ENCODE results near the gene SLC25A11.

The SLC25A11 gene

GRCh38 chr17:4960279-4960922, 20.6 kb upstream of the SLC25A11 start:
- peaks cover 17% of the 10 kb centered on the region for H3K36me3 ChIP-seq (ENCODE audit: insufficient read depth, low read depth, low read length)
- H3K9ac ChIP-seq (ENCODE audit: low read depth, low read length): no peak overlapping the region
- H3K27me3 ChIP-seq (ENCODE audit: insufficient read depth, low read length): no peaks in the 10 kb centered on the region
- H3K4me3 ChIP-seq (ENCODE audit: low read length): no peak overlapping the region
- H3K27ac ChIP-seq (ENCODE audit: low read length): no peak overlapping the region
- H3K9me3 ChIP-seq (ENCODE audit: insufficient read depth, low read depth, low read length): no peaks in the 10 kb centered on the region
- peaks cover 9% of the 10 kb centered on the region; the same call in 1 of the 2 replicates for H3K4me1 ChIP-seq (ENCODE audit: insufficient read depth, low read length)

GRCh38 chr17:4959261-4959965, 19.6 kb upstream of the SLC25A11 start:
- H3K4me1 ChIP-seq (ENCODE audit: insufficient read depth, low read length): peaks cover 9% of the 10 kb centered on the region; the same call in 1 of the 2 replicates
- H3K36me3 ChIP-seq (ENCODE audit: insufficient read depth, low read depth, low read length): peaks cover 14% of the 10 kb centered on the region; the same call in 1 of the 2 replicates
- H3K9me3 ChIP-seq (ENCODE audit: insufficient read depth, low read depth, low read length): no peaks in the 10 kb centered on the region
- H3K4me3 ChIP-seq (ENCODE audit: low read length): no peak overlapping the region
- H3K9ac ChIP-seq (ENCODE audit: low read depth, low read length): no peak overlapping the region
- no peaks in the 10 kb centered on the region for H3K27me3 ChIP-seq (ENCODE audit: insufficient read depth, low read length)
- no peak overlapping the region for H3K27ac ChIP-seq (ENCODE audit: low read length)

GRCh38 chr17:4958102-4958501, 18.3 kb upstream of the SLC25A11 start:
- peaks cover 9% of the 10 kb centered on the region; the same call in 1 of the 2 replicates for H3K4me1 ChIP-seq (ENCODE audit: insufficient read depth, low read length)
- H3K27ac ChIP-seq (ENCODE audit: low read length): no peak overlapping the region
- no peak overlapping the region for H3K4me3 ChIP-seq (ENCODE audit: low read length)
- no peak overlapping the region for H3K9ac ChIP-seq (ENCODE audit: low read depth, low read length)
- H3K9me3 ChIP-seq (ENCODE audit: insufficient read depth, low read depth, low read length): no peaks in the 10 kb centered on the region
- peaks cover 14% of the 10 kb centered on the region; the same call in 1 of the 2 replicates for H3K36me3 ChIP-seq (ENCODE audit: insufficient read depth, low read depth, low read length)
- no peaks in the 10 kb centered on the region for H3K27me3 ChIP-seq (ENCODE audit: insufficient read depth, low read length)

GRCh38 chr17:4956493-4957061, 16.7 kb upstream of the SLC25A11 start:
- Histone ChIP-seq H3K9me3 (ENCODE audit: insufficient read depth, low read depth, low read length) (no peaks in the 10 kb centered on the region), H3K27me3 (ENCODE audit: insufficient read depth, low read length) (no peaks in the 10 kb centered on the region), H3K9ac (ENCODE audit: low read depth, low read length) (no peak overlapping the region), H3K27ac (ENCODE audit: low read length) (no peak overlapping the region), H3K36me3 (ENCODE audit: insufficient read depth, low read depth, low read length) (peaks cover 14% of the 10 kb centered on the region; the same call in 1 of the 2 replicates), H3K4me3 (ENCODE audit: low read length) (no peak overlapping the region), H3K4me1 (ENCODE audit: insufficient read depth, low read length) (peaks cover 12% of the 10 kb centered on the region; the same call in 1 of the 2 replicates)

GRCh38 chr17:4955091-4955490, 15.2 kb upstream of the SLC25A11 start:
- Histone ChIP-seq H3K27ac (ENCODE audit: low read length) (no peak overlapping the region), H3K36me3 (ENCODE audit: insufficient read depth, low read depth, low read length) (peaks cover 12% of the 10 kb centered on the region; the same call in 1 of the 2 replicates), H3K9me3 (ENCODE audit: insufficient read depth, low read depth, low read length) (no peaks in the 10 kb centered on the region), H3K9ac (ENCODE audit: low read depth, low read length) (no peak overlapping the region), H3K4me1 (ENCODE audit: insufficient read depth, low read length) (peaks cover 15% of the 10 kb centered on the region; the same call in 1 of the 2 replicates), H3K4me3 (ENCODE audit: low read length) (no peak overlapping the region), H3K27me3 (ENCODE audit: insufficient read depth, low read length) (no peaks in the 10 kb centered on the region)

- no peaks in the 10 kb centered on the region for H3K27me3 ChIP-seq (ENCODE audit: insufficient read depth, low read length)
- H3K27ac ChIP-seq (ENCODE audit: low read length): no peak overlapping the region
- H3K36me3 ChIP-seq (ENCODE audit: insufficient read depth, low read depth, low read length): no peaks in the 10 kb centered on the region
- no peak overlapping the region for H3K9ac ChIP-seq (ENCODE audit: low read depth, low read length)
- H3K4me3 ChIP-seq (ENCODE audit: low read length): no peak overlapping the region
- H3K4me1 ChIP-seq (ENCODE audit: insufficient read depth, low read length): peaks cover 13% of the 10 kb centered on the region; the same call in 1 of the 2 replicates
- H3K9me3 ChIP-seq (ENCODE audit: insufficient read depth, low read depth, low read length): no peaks in the 10 kb centered on the region
These were observed 13.7 kb upstream of the SLC25A11 start for GRCh38 chr17:4953451-4953961.

GRCh38 chr17:4951486-4951885, 11.6 kb upstream of the SLC25A11 start:
- H3K9ac ChIP-seq (ENCODE audit: low read depth, low read length): peak overlapping the region; percentile 99; the same call in 1 of the 2 replicates
- H3K4me1 ChIP-seq (ENCODE audit: insufficient read depth, low read length): peaks cover 13% of the 10 kb centered on the region; the same call in 1 of the 2 replicates
- H3K27ac ChIP-seq (ENCODE audit: low read length): no peak overlapping the region
- H3K36me3 ChIP-seq (ENCODE audit: insufficient read depth, low read depth, low read length): peaks cover 7% of the 10 kb centered on the region
- H3K9me3 ChIP-seq (ENCODE audit: insufficient read depth, low read depth, low read length): no peaks in the 10 kb centered on the region
- peak overlapping the region; percentile 89 for H3K4me3 ChIP-seq (ENCODE audit: low read length)
- no peaks in the 10 kb centered on the region for H3K27me3 ChIP-seq (ENCODE audit: insufficient read depth, low read length)

GRCh38 chr17:4950746-4951204, 10.9 kb upstream of the SLC25A11 start, which contains the start of gene ENO3:
TSS of gene ENO3 (plus strand) at chr17:4951119. CDS start at chr17:4951830, 711 bp downstream.
- no peaks in the 10 kb centered on the region for H3K9me3 ChIP-seq (ENCODE audit: insufficient read depth, low read depth, low read length)
- H3K27ac ChIP-seq (ENCODE audit: low read length): peak within 1 kb of the TSS; percentile 89
- H3K36me3 ChIP-seq (ENCODE audit: insufficient read depth, low read depth, low read length): peaks cover 14% of the 10 kb centered on the region
- peak within 1 kb of the TSS; percentile 99 for H3K9ac ChIP-seq (ENCODE audit: low read depth, low read length)
- peaks cover 18% of the 10 kb centered on the region; the same call in 1 of the 2 replicates for H3K4me1 ChIP-seq (ENCODE audit: insufficient read depth, low read length)
- no peaks in the 10 kb centered on the region for H3K27me3 ChIP-seq (ENCODE audit: insufficient read depth, low read length)
- H3K4me3 ChIP-seq (ENCODE audit: low read length): peak within 1 kb of the TSS; percentile 89

- Histone ChIP-seq H3K27ac (ENCODE audit: low read length) (peak overlapping the region; percentile 89), H3K27me3 (ENCODE audit: insufficient read depth, low read length) (no peaks in the 10 kb centered on the region), H3K4me1 (ENCODE audit: insufficient read depth, low read length) (peaks cover 21% of the 10 kb centered on the region; the same call in 1 of the 2 replicates), H3K9me3 (ENCODE audit: insufficient read depth, low read depth, low read length) (no peaks in the 10 kb centered on the region), H3K9ac (ENCODE audit: low read depth, low read length) (peak overlapping the region; percentile 99), H3K4me3 (ENCODE audit: low read length) (peak overlapping the region; percentile 89), H3K36me3 (ENCODE audit: insufficient read depth, low read depth, low read length) (peaks cover 19% of the 10 kb centered on the region)
These were observed 10.4 kb upstream of the SLC25A11 start for GRCh38 chr17:4950075-4950745.

GRCh38 chr17:4949321-4950074, 9.7 kb upstream of the SLC25A11 start:
- Histone ChIP-seq H3K4me3 (ENCODE audit: low read length) (peak overlapping the region; percentile 98), H3K9me3 (ENCODE audit: insufficient read depth, low read depth, low read length) (no peaks in the 10 kb centered on the region), H3K4me1 (ENCODE audit: insufficient read depth, low read length) (peaks cover 21% of the 10 kb centered on the region), H3K27ac (ENCODE audit: low read length) (peak overlapping the region; percentile 97), H3K36me3 (ENCODE audit: insufficient read depth, low read depth, low read length) (peaks cover 27% of the 10 kb centered on the region), H3K27me3 (ENCODE audit: insufficient read depth, low read length) (no peaks in the 10 kb centered on the region), H3K9ac (ENCODE audit: low read depth, low read length) (peak overlapping the region; percentile 99)

Measured in iPS-20b (cell line).